ENCODE results near the gene GNS. TPM values are rescaled to one million over a fixed set of nuclear protein-coding genes. Genes with fewer than 3 reads are reported as not detected.

The GNS gene
- total RNA-seq, 1 experiment from 2014 or later, result 26.0 TPM

- no peak overlapping the region for H2BK15ac ChIP-seq (ENCODE audit: low read depth, low read length)
- H3K79me2 ChIP-seq (ENCODE audit: insufficient read depth, low read length), result peaks cover 6% of the 10 kb centered on the region; the same call in 1 of the 2 replicates
- H2BK20ac ChIP-seq (ENCODE audit: low read depth, low read length, poor library complexity, severe bottlenecking), result no peak overlapping the region
- no peak for DNase-seq
- H4K8ac ChIP-seq (replicated peaks; ENCODE audit: insufficient read length, low read depth, low read length), result no peak overlapping the region
- no peak overlapping the region for H3K4me2 ChIP-seq (ENCODE audit: insufficient read depth, insufficient read length, low read length)
- no peaks in the 10 kb centered on the region for H3K9me3 Mint-ChIP-seq
- H2AK5ac ChIP-seq (ENCODE audit: insufficient read length, low read length), result no peak overlapping the region
- H4K20me1 ChIP-seq (ENCODE audit: control insufficient read depth, insufficient read depth, insufficient read length), result no peaks in the 10 kb centered on the region
- no peak overlapping the region for H3K4me3 Mint-ChIP-seq
- no peaks in the 10 kb centered on the region for H3K23me2 ChIP-seq (ENCODE audit: insufficient read length, low read depth, low read length, poor library complexity, severe bottlenecking)
- no peak overlapping the region for H3K56ac ChIP-seq (ENCODE audit: insufficient read length, low read depth, low read length)
- H3K4me1 Mint-ChIP-seq, result peaks cover 45 to 60% of the 10 kb centered on the region in 2 experiments
- H4K5ac ChIP-seq (ENCODE audit: insufficient read length, low read depth, low read length), result no peak overlapping the region
- no peak overlapping the region for H3K18ac ChIP-seq (ENCODE audit: insufficient read length, low read depth, low read length)
- WGBS (ENCODE audit: extremely low coverage, insufficient read length, low lambda C conversion rate), result no CpG with 5 or more reads among the region's 5 CpGs
- no peaks in the 10 kb centered on the region for H3K9me3 ChIP-seq (ENCODE audit: control insufficient read depth, low read depth, low read length)
- H3K4me1 ChIP-seq (ENCODE audit: insufficient read depth, low read length), result peaks cover 11% of the 10 kb centered on the region
- no peaks in the 10 kb centered on the region for H3K27me3 ChIP-seq (ENCODE audit: insufficient read depth, low read length)
- H2BK5ac ChIP-seq (ENCODE audit: insufficient read length, low read length), result no peak overlapping the region
- TF ChIP-seq, protein P1, sequence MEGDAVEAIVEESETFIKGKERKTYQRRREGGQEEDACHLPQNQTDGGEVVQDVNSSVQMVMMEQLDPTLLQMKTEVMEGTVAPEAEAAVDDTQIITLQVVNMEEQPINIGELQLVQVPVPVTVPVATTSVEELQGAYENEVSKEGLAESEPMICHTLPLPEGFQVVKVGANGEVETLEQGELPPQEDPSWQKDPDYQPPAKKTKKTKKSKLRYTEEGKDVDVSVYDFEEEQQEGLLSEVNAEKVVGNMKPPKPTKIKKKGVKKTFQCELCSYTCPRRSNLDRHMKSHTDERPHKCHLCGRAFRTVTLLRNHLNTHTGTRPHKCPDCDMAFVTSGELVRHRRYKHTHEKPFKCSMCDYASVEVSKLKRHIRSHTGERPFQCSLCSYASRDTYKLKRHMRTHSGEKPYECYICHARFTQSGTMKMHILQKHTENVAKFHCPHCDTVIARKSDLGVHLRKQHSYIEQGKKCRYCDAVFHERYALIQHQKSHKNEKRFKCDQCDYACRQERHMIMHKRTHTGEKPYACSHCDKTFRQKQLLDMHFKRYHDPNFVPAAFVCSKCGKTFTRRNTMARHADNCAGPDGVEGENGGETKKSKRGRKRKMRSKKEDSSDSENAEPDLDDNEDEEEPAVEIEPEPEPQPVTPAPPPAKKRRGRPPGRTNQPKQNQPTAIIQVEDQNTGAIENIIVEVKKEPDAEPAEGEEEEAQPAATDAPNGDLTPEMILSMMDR (conservative IDR thresholded peaks at IDR 0.05), result no peak
- no peak overlapping the region for H3K4ac ChIP-seq (ENCODE audit: low read depth, low read length)
- no peak overlapping the region for H2AFZ ChIP-seq (ENCODE audit: low read length)
- H3K27me3 Mint-ChIP-seq (ENCODE audit: low read depth), result no peaks in the 10 kb centered on the region
- no peak overlapping the region for H3K27ac Mint-ChIP-seq
- H3K14ac ChIP-seq (ENCODE audit: insufficient read depth, low read length), result no peak overlapping the region
- H3K79me1 ChIP-seq (ENCODE audit: insufficient read depth, low read depth, low read length, poor library complexity, severe bottlenecking), result no peaks in the 10 kb centered on the region
- H3K23ac ChIP-seq (ENCODE audit: insufficient read length, low read depth, low read length), result no peak overlapping the region
- no peak overlapping the region for H3T11ph ChIP-seq (ENCODE audit: low read length)
- no peak overlapping the region for H3K9ac ChIP-seq (ENCODE audit: extremely low read depth, insufficient read length, low read length)
- H2BK120ac ChIP-seq (ENCODE audit: low read depth, low read length, poor library complexity, severe bottlenecking), result no peak overlapping the region
- H2BK12ac ChIP-seq (ENCODE audit: insufficient read length, low read depth, low read length), result no peak overlapping the region
- H3K36me3 Mint-ChIP-seq (ENCODE audit: insufficient read depth in 1 of 3, low read depth in 3 of 3), result peaks cover 0 to 2% (median 0%) of the 10 kb centered on the region in 3 experiments; a peak in 1 of 7 replicates
- H3K27ac ChIP-seq (ENCODE audit: insufficient read length, low read depth, low read length), result no peak overlapping the region
- no peak overlapping the region for H4K91ac ChIP-seq (ENCODE audit: insufficient read length, low read depth, low read length)
Measured at GRCh38 chr12:64678835-64679234, 80.4 kb downstream of the GNS start.
